T-helper 1 cell treated with Interleukin-12 subunit alpha and Interleukin-12 subunit beta and Interleukin-4 antibody, amounts not matched to agents 30 ng/mL and 1 ng/mL, for 36 hours (primary cell): ENCODE measurements around the gene FYN. TPM values are rescaled to one million over a fixed set of nuclear protein-coding genes. Genes with fewer than 3 reads are reported as not detected.

Experiments
- intact Hi-C: fragments of 100-400 bp; cut with micrococcal nuclease; formaldehyde crosslinking; loops from one replicate; pipeline ENCODE4 v1.15.1; 2024
- total RNA-seq: library from RNA; stranded (reverse); gene quantifications from 2 replicates; pipeline ENCODE4 v1.2.3, GENCODE V29; 2022

The FYN gene
- total RNA-seq, 1 donor from 2014 or later = 157 TPM

GRCh38 chr6:111854683-111855082 lies 18.6 kb downstream of the FYN start:
- intact Hi-C loops = no loop called here

- intact Hi-C loops = loop anchor here (1.0 kb wide), 1 partner anchor 9 kb away; no protein-coding TSS in a partner anchor
These were observed 20.5 kb downstream of the FYN start for GRCh38 chr6:111852725-111853124.

- intact Hi-C loops = no loop called here
These were observed 22.8 kb downstream of the FYN start for GRCh38 chr6:111850295-111850937.

GRCh38 chr6:111849298-111849697 lies 24.0 kb downstream of the FYN start:
- intact Hi-C loops = loop anchor here (10.0 kb wide), 1 partner anchor 436 kb away; no protein-coding TSS in a partner anchor

- intact Hi-C loops = loop anchor here (10.0 kb wide), 1 partner anchor 436 kb away; no protein-coding TSS in a partner anchor
These were observed 24.9 kb downstream of the FYN start for GRCh38 chr6:111848262-111848812.

GRCh38 chr6:111846492-111847409 lies 26.5 kb downstream of the FYN start:
- intact Hi-C loops = loop anchor here (1.0 to 10.0 kb wide), 4 partner anchors 8 to 438 kb away; no protein-coding TSS in a partner anchor

GRCh38 chr6:111846066-111846465 lies 27.2 kb downstream of the FYN start:
- intact Hi-C loops = loop anchor here (1.0 to 10.0 kb wide), 4 partner anchors 8 to 439 kb away; no protein-coding TSS in a partner anchor

- intact Hi-C loops = loop anchor here (10.0 kb wide), 1 partner anchor 439 kb away; no protein-coding TSS in a partner anchor
These were observed 27.8 kb downstream of the FYN start for GRCh38 chr6:111845441-111845871.

GRCh38 chr6:111844921-111845320 lies 28.3 kb downstream of the FYN start:
- intact Hi-C loops = loop anchor here (1.0 to 10.0 kb wide), 3 partner anchors 26 to 440 kb away; no protein-coding TSS in a partner anchor

GRCh38 chr6:111844376-111844775 lies 28.9 kb downstream of the FYN start:
- intact Hi-C loops = loop anchor here (1.0 to 10.0 kb wide), 3 partner anchors 27 to 440 kb away; no protein-coding TSS in a partner anchor

GRCh38 chr6:111843347-111844147 lies 29.7 kb downstream of the FYN start:
- intact Hi-C loops = loop anchor here (1.0 to 10.0 kb wide), 4 partner anchors 9 to 441 kb away; no protein-coding TSS in a partner anchor

GRCh38 chr6:111842891-111843290 lies 30.4 kb downstream of the FYN start:
- intact Hi-C loops = loop anchor here (1.0 to 10.0 kb wide), 2 partner anchors 9 to 442 kb away; no protein-coding TSS in a partner anchor

GRCh38 chr6:111842271-111842822 lies 30.9 kb downstream of the FYN start:
- intact Hi-C loops = loop anchor here (10.0 kb wide), 1 partner anchor 442 kb away; no protein-coding TSS in a partner anchor

- intact Hi-C loops = loop anchor here (10.0 kb wide), 1 partner anchor 443 kb away; no protein-coding TSS in a partner anchor
These were observed 31.4 kb downstream of the FYN start for GRCh38 chr6:111841822-111842221.

- intact Hi-C loops = loop anchor here (10.0 kb wide), 1 partner anchor 444 kb away; no protein-coding TSS in a partner anchor
These were observed 32.4 kb downstream of the FYN start for GRCh38 chr6:111840803-111841202.

GRCh38 chr6:111838749-111839484 lies 34.3 kb downstream of the FYN start:
- intact Hi-C loops = loop anchor here (1.0 to 10.0 kb wide), 8 partner anchors 7 to 584 kb away; partner anchors contain the start of gene TRAF3IP2

- intact Hi-C loops = loop anchor here (1.0 to 10.0 kb wide), 12 partner anchors 8 to 583 kb away; partner anchors contain the start of genes FAM229B, TRAF3IP2 and TUBE1
These were observed 35.4 kb downstream of the FYN start for GRCh38 chr6:111837641-111838500.

- intact Hi-C loops = loop anchor here (1.0 to 10.0 kb wide), 6 partner anchors 13 to 582 kb away; partner anchors contain the start of genes FAM229B, TRAF3IP2 and TUBE1
These were observed 36.2 kb downstream of the FYN start for GRCh38 chr6:111837007-111837406.
